ENCODE data around the gene SDHA.
"Not testable (repeated sequence)": the region's sequence is repeated elsewhere in the genome, so short reads cannot be mapped to it uniquely, and the experiment has no call there.

Gene SDHA

DNA sequence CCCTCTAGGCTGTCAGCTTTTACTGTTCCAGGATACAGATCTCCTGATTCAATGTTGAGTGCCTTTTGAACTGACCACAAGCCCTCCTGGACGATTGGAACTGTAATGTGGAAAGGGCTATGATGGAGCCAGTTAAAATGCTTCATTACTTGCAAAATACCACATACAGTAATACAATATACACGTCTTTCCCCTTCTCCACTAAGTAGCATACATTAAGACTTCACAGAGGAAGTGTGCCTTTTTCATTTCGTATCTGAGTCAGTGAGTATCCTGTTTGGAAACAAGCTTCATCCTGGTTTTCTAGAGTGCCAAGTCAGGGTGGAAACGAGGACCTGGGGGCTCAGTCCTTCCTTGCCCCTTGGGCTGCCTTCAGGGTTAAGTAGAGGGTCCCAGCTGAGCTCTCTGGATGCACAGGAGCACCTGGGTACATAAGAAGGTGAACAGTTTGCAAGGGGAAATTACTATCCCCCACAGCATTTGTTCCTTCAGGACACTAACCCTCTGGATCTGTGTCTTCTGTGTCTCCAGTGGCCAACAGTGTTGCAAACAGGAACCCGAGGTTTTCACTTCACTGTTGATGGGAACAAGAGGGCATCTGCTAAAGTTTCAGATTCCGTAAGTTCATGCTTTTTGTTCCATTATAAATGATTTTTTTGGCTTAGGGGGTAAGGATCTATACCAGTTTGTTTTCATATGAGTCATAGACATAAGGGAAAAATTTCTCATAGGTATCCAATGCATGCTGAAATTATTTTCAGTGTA lies 5.0 kb downstream of the SDHA start:
- DNase-seq (ENCODE audit: low read depth in 2 of 2) = not testable (repeated sequence)

- DNase-seq (ENCODE audit: low read depth in 2 of 2) = no peak
These were observed 5.7 kb downstream of the SDHA start for GRCh38 chr5:223791-224190.

DNA sequence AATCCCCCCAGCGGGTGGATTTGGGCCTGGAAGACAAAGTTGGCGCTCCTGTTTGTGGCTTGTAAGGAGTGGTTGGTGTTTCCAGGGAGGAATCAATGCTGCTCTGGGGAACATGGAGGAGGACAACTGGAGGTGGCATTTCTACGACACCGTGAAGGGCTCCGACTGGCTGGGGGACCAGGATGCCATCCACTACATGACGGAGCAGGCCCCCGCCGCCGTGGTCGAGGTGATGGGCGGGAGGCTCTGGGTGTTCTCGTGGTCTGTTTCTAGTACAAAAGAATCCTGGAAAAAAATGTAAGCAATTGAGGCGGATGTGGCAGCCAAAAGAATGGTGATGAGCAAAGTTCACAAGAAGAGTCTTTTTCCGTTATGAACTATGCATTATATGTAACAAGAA lies 7.2 kb downstream of the SDHA start:
- no peak for DNase-seq (ENCODE audit: low read depth in 2 of 2)

DNA sequence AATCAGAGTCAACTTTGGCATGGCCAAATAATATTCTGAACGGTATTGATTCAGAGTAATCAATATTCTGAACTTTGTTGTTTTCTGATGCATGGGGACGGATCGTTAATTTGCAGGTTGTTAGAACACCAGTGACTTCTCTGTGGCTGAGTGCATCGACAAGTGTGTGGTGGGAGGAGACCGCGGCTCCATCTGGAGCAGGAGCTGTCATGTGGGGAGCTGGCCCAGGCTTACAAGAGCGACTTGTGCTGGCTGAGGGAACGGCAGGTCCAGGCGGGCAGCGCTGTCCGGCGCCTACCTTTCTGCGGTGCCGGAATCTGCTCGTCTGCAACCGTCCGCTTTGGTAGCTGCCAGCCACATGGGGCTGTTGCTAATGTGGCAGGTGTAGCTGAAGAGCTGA lies 9.3 kb downstream of the SDHA start:
- not testable (repeated sequence) for DNase-seq (ENCODE audit: low read depth in 2 of 2)

DNA sequence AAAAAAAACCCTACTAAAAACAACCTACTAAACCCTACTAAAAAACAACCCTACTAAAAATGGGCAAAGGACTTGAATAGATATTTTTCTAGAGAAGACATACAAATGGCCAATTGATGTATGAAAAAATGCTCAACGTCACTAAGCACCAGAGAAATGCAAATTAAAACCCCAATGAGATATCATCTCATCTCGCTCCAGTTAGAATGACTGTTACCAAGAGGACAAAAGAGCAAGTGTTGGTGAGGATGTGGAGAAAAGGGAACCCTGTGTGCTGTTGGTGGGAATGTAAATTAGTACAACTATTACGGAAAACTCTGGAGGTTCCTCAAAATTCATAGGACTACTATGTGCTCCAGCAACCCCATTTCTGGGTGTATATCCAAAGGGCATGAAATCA lies 10.8 kb downstream of the SDHA start:
- DNase-seq (ENCODE audit: low read depth in 2 of 2) = no peak

DNA sequence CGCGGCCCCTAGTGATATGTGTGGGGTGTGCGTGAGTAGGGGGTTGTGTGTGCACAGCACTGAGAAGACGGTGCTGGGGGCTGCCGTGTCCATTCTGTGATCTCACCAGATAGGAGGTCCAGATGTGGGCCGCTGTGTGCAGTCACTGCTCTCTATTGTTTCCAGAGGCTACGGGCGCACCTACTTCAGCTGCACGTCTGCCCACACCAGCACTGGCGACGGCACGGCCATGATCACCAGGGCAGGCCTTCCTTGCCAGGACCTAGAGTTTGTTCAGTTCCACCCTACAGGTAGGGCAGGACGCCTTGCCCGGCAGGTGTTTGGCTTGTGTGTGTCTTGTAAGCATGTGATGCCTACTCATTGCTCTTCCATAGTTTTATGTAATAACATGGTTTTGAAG lies 12.6 kb downstream of the SDHA start:
- DNase-seq (ENCODE audit: low read depth in 2 of 2) = no peak

DNA sequence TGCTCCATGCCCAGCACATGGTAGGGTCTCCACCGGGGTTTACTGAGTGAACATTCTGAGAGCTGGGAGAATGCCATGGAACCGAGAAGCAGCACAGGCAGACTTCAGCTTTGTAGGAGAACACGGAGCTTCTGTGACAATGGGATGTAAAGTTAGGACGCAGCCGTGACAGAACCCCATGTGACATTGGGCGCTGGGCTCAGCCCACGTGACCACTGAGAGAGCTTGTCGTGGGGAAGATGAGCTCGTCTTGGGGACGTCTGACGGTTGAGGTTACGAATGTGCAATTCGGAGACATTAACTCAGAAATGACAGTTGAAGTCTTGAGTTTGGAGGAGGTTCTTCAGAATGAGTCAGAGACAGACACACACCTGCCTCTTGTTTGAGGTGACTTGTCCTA lies 13.5 kb downstream of the SDHA start:
- no peak for DNase-seq (ENCODE audit: low read depth in 2 of 2)

- not testable (repeated sequence) for DNase-seq (ENCODE audit: low read depth in 2 of 2)
These were observed 15.3 kb downstream of the SDHA start for GRCh38 chr5:233426-233825.

DNA sequence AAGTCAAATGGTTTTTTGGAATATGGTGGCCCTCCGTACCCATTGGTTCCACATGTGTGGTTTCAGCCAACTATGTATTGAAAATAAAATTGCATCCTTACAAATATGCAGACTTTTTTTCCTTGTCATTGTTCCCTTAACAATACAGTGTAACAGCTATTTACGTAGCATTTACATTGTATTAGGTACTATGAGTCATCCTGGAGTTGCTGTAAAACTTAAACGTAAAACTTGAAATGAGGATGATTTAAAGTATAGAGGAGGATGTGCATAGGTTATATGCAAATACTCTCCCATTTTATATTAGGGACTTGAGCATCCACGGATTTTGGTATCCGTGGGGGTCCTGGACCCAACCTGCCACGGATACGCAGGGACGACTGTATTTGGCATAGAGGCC lies 16.3 kb downstream of the SDHA start:
- DNase-seq (ENCODE audit: low read depth in 2 of 2) = no peak

- DNase-seq (ENCODE audit: low read depth in 2 of 2) = not testable (repeated sequence)
These were observed 17.4 kb downstream of the SDHA start for GRCh38 chr5:235527-235926.

GRCh38 chr5:237931-238330 lies 19.8 kb downstream of the SDHA start:
- not testable (repeated sequence) for DNase-seq (ENCODE audit: low read depth in 2 of 2)

GRCh38 chr5:240550-240949 lies 22.4 kb downstream of the SDHA start:
- DNase-seq (ENCODE audit: low read depth in 2 of 2) = not testable (repeated sequence)

DNA sequence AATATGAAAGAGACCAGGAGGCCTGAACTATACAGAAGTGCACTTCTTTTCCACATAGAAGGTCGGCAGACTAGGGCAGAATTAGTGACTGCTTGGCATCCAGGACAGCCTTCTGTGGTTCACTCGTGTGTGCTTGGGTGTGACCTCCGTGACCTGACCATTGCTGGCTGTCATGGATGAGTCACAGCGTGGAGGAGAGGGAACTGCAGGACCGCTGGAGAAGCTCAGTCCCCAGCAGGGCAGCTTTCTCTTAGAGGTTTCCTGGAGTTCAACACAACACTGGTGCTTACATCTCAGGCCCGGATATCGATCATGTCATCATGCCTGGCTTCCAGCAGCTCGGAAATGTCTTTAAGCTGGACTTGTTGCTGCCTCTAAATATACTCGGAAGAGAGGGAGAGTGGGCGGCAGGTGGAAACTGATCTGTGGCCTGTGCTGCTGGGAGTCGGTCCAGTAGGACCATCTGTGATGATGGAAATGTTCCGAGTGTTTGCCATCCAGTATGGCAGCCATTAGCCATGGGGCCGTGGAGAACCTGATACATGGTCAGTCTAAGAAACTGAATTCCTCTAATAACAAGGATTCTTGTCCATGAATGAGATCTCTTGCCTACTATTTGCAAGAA lies 23.0 kb downstream of the SDHA start:
- not testable (repeated sequence) for DNase-seq (ENCODE audit: low read depth in 2 of 2)

- not testable (repeated sequence) for DNase-seq (ENCODE audit: low read depth in 2 of 2)
These were observed 25.7 kb downstream of the SDHA start for GRCh38 chr5:243683-244367.

GRCh38 chr5:245717-246116 lies 27.6 kb downstream of the SDHA start:
- not testable (repeated sequence) for DNase-seq (ENCODE audit: low read depth in 2 of 2)

DNA sequence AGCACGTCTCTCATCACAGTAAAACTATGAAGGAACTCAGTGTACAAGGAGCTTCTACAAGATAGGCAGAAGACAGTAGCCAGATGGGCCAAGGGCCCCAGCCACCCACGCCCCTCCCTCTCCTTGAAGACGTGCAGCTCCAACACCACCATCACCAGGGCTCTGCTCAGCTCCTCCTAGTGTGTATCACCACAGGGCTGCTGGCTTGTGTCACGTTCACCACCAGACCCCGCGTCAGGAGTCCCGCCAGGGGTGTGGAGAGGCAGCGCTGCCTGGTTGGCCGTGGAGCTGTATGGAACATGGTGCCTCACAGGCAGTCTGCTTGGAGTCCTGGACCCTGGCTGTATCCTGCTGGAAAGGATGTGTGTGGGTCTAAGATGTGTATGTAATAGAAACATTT lies 32.3 kb downstream of the SDHA start:
- not testable (repeated sequence) for DNase-seq (ENCODE audit: low read depth in 2 of 2)

DNA sequence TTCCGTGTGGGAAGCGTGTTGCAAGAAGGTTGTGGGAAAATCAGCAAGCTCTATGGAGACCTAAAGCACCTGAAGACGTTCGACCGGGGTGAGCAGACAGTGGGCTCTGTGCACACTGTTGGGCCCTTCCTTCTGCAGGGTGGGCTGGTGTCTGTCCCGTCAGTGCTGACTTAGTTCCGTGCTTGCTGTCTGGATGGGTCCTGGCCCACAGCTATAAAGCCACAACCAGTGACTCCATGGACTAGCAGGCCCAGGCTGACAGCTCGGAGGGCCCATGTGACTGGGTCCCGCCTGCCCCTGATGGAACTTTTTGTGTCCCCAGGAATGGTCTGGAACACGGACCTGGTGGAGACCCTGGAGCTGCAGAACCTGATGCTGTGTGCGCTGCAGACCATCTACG lies 32.9 kb downstream of the SDHA start:
- not testable (repeated sequence) for DNase-seq (ENCODE audit: low read depth in 2 of 2)

DNA sequence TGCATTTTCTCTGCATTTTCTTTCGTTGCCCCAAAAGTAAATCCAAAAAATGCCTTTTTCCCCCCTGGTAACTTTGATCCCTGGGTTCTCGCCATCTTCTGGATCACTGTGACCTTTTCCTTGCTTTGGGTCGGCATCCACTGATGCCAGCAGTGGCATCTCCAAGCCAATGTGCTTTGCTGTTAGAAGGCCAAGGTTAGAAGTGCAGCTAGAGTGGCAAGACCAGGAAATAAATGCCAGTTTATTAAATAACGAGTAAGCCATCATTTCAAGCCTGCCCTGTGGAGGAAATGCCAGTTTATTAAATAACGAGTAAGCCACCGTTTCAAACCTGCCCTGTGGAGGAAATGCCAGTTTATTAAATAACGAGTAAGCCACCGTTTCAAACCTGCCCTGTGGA lies 33.4 kb downstream of the SDHA start:
- DNase-seq (ENCODE audit: low read depth in 2 of 2) = not testable (repeated sequence)

DNA sequence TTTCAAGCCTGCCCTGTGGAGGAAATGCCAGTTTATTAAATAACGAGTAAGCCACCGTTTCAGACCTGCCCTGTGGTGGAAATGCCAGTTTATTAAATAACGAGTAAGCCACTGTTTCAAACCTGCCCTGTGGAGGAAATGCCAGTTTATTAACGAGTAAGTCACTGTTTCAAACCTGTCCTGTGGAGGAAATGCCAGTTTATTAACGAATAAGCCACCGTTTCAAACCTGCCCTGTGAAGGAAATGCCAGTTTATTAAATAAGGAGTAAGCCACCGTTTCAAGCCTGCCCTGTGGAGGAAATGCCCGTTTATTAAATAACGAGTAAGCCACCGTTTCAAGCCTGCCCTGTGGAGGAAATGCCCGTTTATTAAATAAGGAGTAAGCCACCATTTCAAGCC lies 33.9 kb downstream of the SDHA start:
- not testable (repeated sequence) for DNase-seq (ENCODE audit: low read depth in 2 of 2)

DNA sequence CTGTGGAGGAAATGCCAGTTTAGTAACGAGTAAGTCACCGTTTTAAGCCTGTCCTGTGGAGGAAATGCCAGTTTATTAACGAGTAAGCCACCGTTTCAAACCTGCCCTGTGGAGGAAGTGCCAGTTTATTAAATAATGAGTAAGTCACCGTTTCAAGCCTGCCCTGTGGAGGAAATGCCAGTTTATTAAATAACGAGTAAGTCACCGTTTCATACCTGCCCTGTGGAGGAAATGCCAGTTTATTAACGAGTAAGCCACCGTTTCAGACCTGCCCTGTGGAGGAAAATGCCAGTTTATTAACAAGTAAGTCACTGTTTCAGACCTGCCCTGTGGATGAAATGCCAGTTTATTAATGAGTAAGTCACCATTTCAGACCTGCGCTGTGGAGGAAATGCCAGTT lies 34.4 kb downstream of the SDHA start:
- no peak for DNase-seq (ENCODE audit: low read depth in 2 of 2)

GRCh38 chr5:254322-254721 lies 36.2 kb downstream of the SDHA start:
- not testable (repeated sequence) for DNase-seq (ENCODE audit: low read depth in 2 of 2)

GRCh38 chr5:255116-255515 lies 37.0 kb downstream of the SDHA start:
- DNase-seq (ENCODE audit: low read depth in 2 of 2) = not testable (repeated sequence)

DNA sequence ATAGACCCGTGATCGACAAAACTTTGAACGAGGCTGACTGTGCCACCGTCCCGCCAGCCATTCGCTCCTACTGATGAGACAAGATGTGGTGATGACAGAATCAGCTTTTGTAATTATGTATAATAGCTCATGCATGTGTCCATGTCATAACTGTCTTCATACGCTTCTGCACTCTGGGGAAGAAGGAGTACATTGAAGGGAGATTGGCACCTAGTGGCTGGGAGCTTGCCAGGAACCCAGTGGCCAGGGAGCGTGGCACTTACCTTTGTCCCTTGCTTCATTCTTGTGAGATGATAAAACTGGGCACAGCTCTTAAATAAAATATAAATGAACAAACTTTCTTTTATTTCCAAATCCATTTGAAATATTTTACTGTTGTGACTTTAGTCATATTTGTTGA lies 38.2 kb downstream of the SDHA start:
- DNase-seq (ENCODE audit: low read depth in 2 of 2) = not testable (repeated sequence)
